ENCODE measurements around the gene METTL21C.

- no peak for TF ChIP-seq CTCF (IDR thresholded peaks at IDR 0.05)
- TF ChIP-seq POLR2A (IDR thresholded peaks at IDR 0.05), result no peak
Measured at GRCh38 chr13:102701331-102701730, 6.5 kb upstream of the METTL21C start.
